ENCODE results near the gene INPP5J.
"Not testable (repeated sequence)": the region's sequence is repeated elsewhere in the genome, so short reads cannot be mapped to it uniquely, and the experiment has no call there.

The INPP5J gene

DNA sequence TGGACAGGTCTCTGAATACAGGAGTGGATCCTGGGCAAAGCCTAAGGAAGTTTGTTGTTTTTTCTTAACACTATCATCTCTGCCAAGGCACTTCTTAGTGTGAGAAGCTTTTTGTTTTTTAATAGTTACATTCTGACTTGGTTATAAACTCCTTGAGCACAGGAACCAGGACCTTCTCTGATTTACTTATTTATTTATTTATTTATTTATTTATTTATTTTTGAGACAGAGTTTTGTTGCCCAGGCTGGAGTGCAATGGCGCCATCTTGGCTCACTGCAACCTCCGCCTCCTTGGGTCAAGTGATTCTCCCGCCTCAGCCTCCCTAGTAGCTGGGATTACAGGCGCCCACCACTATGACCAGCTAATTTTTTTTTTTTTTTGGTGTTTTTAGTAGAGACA, 48.2 kb downstream of the INPP5J start:
- TF ChIP-seq, protein P1, sequence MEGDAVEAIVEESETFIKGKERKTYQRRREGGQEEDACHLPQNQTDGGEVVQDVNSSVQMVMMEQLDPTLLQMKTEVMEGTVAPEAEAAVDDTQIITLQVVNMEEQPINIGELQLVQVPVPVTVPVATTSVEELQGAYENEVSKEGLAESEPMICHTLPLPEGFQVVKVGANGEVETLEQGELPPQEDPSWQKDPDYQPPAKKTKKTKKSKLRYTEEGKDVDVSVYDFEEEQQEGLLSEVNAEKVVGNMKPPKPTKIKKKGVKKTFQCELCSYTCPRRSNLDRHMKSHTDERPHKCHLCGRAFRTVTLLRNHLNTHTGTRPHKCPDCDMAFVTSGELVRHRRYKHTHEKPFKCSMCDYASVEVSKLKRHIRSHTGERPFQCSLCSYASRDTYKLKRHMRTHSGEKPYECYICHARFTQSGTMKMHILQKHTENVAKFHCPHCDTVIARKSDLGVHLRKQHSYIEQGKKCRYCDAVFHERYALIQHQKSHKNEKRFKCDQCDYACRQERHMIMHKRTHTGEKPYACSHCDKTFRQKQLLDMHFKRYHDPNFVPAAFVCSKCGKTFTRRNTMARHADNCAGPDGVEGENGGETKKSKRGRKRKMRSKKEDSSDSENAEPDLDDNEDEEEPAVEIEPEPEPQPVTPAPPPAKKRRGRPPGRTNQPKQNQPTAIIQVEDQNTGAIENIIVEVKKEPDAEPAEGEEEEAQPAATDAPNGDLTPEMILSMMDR (IDR thresholded peaks at IDR 0.05; ENCODE audit: insufficient read depth, low read depth, low read length, missing control alignments): no peak
- DNase-seq (ENCODE audit: low read depth): no peak

DNA sequence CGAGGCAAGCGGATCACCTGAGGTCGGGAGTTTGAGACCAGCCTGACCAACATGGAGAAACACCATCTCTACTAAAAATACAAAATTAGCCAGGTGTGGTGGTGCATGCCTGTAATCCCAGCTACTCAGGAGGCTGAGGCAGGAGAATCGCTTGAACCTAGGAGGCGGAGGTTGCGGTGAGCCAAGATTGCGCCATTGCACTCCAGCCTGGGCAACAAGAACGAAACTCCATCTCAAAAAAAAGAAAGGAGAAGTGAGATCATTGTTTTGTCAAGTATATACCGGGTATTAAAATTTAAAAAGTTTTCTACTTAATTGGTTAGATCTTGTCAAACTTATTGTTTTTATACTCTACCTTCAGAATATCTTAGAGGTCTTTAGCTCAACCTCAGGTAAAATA, 49.0 kb downstream of the INPP5J start:
- H3K4me3 ChIP-seq (ENCODE audit: low read length); DNase-seq (ENCODE audit: low read depth): not testable (repeated sequence)

More for the DNA sequence above, 48.2 kb downstream of the INPP5J start:
- H3K4me3 ChIP-seq (ENCODE audit: low read length): no peak overlapping the region

DNA sequence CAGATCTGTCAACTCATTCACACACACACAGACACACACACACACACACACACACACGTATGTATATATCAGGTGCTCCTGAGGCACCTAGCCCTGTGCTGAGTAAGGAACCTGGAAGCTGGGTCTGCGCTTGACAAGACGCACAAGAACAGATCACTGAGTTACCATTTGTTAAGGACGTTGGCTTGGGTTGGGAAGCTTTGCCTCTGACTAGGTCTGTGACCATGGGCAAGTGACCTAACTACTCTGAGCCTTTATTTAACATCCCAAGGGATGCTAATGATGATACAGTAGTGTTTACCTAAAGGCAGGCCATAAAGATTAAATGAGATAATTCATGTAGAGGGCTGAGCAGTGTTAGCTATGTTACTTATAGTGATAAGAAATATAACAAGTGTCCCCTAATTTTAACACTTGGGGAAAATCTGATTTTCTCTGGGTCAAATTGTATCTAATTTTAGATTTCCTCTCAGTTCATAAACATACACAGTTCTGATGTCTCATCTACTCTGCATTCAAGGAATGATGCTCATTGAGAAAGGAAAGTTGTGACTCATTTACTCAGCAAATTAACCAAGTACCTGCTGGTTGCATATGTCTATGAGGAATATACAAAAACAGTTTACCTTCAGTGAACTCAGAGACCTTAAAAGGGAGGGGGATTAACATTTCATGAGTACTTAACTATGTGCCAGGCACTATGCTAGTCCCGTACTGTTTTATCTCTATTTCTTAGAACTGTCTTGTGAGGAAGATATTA, 50.8 kb downstream of the INPP5J start:
- peak; percentile 89 for DNase-seq (ENCODE audit: low read depth)

DNA sequence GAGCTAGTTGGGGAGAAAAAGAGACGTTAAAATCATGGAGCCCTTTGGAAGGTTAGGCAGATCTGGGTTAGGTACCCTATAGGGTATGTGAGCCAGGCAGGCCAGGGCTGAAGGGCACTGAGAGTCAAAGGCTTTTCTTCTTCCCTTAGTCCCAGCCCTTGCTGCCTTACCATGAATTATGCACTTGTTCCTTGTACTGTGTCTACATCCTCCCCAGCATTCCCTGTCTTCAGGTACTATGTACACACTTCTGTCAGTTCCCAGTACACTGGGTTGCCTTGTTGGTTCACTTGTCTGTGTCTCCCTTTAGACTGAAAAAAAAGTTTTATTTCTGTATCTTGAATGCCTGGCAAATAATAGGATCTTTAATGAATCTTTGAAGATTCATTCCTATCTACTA, 54.2 kb downstream of the INPP5J start:
- DNase-seq (ENCODE audit: low read depth): no peak
- TF ChIP-seq, protein P1 (IDR thresholded peaks at IDR 0.05; ENCODE audit: insufficient read depth, low read depth, low read length, missing control alignments): no peak
- H3K4me3 ChIP-seq (ENCODE audit: low read length): no peak overlapping the region

More for the DNA sequence above, 50.8 kb downstream of the INPP5J start:
- no peak overlapping the region for H3K4me3 ChIP-seq (ENCODE audit: low read length)
- TF ChIP-seq, protein P1 (IDR thresholded peaks at IDR 0.05; ENCODE audit: insufficient read depth, low read depth, low read length, missing control alignments): no peak

DNA sequence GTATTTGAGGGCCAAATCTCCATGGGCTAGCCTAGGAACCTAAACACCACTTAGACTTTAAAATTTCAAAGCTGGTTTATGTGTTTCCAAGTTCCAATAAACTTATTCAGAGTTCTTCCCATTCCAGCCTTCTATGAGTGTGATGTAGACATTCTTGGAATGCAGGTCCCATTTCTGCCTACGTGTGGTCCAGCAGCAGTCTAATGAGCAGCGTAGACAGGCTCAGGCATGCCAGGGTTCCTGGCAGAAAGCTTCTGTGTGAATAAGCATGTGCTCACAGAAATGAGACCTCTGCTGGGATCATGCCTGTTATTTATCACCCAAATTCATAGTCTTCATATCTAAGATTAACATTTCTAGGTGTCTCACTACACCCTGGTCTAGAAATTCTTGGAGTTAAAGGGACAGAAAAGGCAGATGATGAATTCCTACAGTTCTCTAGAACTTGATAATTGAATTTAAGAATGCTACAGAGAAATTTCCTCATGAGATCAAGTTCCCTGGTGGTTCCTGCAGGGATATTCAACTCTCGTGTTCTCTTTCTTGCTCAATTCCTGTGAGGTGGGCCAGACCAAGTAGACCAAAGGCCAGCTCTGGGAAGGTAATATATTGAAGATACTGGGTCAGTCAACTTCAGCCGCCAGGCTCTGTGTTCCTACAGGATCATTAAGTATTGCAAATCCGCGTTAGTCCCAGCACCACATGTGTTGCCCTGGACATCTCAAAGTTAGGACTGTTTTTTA, 54.8 kb downstream of the INPP5J start:
- H3K4me3 ChIP-seq (ENCODE audit: low read length): no peak overlapping the region
- DNase-seq (ENCODE audit: low read depth): peak; percentile 99
- TF ChIP-seq, protein P1 (IDR thresholded peaks at IDR 0.05; ENCODE audit: insufficient read depth, low read depth, low read length, missing control alignments): peak; percentile 13

DNA sequence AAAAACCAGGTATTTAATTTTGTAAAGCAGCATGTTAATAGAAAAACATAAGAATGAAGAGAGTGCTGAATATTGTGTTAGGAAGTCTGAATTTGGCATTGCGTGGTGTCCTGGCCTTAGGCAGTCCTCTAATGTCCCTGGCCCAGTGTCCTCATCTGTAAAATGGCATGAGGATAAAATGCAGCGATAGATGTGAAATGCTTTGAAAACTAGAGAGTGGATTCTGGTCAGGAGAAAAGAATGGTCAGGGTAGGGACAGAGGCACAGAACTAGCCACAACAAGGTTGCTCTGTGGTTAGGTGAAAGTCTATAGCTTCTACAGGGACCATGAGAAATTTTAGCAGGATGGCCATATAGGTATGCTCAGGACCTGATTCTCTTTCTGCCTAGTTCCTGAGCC, 56.1 kb downstream of the INPP5J start:
- TF ChIP-seq, protein P1 (IDR thresholded peaks at IDR 0.05; ENCODE audit: insufficient read depth, low read depth, low read length, missing control alignments): no peak
- H3K4me3 ChIP-seq (ENCODE audit: low read length): no peak overlapping the region
- no peak for DNase-seq (ENCODE audit: low read depth)

DNA sequence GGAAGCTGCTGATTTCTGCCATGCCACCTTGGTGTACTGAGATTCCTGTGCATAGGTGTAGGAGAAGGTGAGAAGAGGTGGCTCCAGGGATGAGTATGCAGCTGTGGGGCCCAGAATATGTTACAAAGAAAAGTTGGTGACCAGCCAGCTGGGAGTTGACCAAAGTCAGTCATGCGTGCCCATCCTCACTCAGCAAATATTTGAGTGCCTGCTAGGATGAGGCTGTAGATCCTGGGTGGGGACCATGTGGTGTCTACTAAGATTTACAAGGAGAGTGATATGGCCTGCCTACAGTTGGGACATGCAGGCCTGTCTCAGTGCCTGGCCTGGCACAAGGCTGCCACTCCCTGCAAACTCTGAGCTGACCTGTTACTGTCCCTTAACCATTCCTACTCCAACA, 56.6 kb downstream of the INPP5J start:
- TF ChIP-seq, protein P1 (IDR thresholded peaks at IDR 0.05; ENCODE audit: insufficient read depth, low read depth, low read length, missing control alignments): no peak
- DNase-seq (ENCODE audit: low read depth): peak; percentile 91
- H3K4me3 ChIP-seq (ENCODE audit: low read length): no peak overlapping the region

Measured in epithelial cell of esophagus (primary cell).